H1 (cell line): ENCODE results near the gene HDHD3.

Experiments used
- EZH2 ChIP-seq: fragments of 200-600 bp; sonication (generic); IDR thresholded peaks from 2 replicates; pipeline ENCODE4 v1.7.1; 2012; ENCODE audit warnings: low read depth, mild to moderate bottlenecking, moderate library complexity, low read length, inconsistent platforms; ENCODE audit not compliant: severe bottlenecking
- TF ChIP-seq, protein P1 (sequence below): fragments of 300-600 bp; sonication (generic); IDR thresholded peaks from 2 replicates; pipeline ENCODE4 v1.7.1; 2012; ENCODE audit warnings: low read length, moderate library complexity, mild to moderate bottlenecking, inconsistent platforms; ENCODE audit not compliant: insufficient replicate concordance

DNA sequence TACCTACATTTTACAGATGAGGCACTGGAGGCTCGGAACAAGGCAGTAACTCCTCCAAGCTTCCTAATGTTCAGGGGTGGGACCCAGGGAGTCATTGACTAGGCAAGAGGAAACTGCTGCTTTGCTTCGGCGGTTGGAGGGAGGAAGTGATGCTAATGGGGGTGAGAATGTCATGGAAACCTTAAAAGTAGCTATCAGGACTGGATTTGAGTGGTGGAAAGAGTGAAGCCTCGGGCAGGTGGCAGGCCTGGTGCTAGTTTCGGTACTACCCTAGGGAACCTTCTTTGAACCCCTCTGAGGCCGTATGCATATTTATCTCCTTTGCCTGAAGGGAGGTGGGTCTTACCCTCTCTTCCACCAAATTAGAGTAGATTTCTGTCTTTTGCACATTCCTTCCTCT is 25.8 kb downstream of the HDHD3 start:
- no peak for TF ChIP-seq EZH2
- TF ChIP-seq, protein P1, sequence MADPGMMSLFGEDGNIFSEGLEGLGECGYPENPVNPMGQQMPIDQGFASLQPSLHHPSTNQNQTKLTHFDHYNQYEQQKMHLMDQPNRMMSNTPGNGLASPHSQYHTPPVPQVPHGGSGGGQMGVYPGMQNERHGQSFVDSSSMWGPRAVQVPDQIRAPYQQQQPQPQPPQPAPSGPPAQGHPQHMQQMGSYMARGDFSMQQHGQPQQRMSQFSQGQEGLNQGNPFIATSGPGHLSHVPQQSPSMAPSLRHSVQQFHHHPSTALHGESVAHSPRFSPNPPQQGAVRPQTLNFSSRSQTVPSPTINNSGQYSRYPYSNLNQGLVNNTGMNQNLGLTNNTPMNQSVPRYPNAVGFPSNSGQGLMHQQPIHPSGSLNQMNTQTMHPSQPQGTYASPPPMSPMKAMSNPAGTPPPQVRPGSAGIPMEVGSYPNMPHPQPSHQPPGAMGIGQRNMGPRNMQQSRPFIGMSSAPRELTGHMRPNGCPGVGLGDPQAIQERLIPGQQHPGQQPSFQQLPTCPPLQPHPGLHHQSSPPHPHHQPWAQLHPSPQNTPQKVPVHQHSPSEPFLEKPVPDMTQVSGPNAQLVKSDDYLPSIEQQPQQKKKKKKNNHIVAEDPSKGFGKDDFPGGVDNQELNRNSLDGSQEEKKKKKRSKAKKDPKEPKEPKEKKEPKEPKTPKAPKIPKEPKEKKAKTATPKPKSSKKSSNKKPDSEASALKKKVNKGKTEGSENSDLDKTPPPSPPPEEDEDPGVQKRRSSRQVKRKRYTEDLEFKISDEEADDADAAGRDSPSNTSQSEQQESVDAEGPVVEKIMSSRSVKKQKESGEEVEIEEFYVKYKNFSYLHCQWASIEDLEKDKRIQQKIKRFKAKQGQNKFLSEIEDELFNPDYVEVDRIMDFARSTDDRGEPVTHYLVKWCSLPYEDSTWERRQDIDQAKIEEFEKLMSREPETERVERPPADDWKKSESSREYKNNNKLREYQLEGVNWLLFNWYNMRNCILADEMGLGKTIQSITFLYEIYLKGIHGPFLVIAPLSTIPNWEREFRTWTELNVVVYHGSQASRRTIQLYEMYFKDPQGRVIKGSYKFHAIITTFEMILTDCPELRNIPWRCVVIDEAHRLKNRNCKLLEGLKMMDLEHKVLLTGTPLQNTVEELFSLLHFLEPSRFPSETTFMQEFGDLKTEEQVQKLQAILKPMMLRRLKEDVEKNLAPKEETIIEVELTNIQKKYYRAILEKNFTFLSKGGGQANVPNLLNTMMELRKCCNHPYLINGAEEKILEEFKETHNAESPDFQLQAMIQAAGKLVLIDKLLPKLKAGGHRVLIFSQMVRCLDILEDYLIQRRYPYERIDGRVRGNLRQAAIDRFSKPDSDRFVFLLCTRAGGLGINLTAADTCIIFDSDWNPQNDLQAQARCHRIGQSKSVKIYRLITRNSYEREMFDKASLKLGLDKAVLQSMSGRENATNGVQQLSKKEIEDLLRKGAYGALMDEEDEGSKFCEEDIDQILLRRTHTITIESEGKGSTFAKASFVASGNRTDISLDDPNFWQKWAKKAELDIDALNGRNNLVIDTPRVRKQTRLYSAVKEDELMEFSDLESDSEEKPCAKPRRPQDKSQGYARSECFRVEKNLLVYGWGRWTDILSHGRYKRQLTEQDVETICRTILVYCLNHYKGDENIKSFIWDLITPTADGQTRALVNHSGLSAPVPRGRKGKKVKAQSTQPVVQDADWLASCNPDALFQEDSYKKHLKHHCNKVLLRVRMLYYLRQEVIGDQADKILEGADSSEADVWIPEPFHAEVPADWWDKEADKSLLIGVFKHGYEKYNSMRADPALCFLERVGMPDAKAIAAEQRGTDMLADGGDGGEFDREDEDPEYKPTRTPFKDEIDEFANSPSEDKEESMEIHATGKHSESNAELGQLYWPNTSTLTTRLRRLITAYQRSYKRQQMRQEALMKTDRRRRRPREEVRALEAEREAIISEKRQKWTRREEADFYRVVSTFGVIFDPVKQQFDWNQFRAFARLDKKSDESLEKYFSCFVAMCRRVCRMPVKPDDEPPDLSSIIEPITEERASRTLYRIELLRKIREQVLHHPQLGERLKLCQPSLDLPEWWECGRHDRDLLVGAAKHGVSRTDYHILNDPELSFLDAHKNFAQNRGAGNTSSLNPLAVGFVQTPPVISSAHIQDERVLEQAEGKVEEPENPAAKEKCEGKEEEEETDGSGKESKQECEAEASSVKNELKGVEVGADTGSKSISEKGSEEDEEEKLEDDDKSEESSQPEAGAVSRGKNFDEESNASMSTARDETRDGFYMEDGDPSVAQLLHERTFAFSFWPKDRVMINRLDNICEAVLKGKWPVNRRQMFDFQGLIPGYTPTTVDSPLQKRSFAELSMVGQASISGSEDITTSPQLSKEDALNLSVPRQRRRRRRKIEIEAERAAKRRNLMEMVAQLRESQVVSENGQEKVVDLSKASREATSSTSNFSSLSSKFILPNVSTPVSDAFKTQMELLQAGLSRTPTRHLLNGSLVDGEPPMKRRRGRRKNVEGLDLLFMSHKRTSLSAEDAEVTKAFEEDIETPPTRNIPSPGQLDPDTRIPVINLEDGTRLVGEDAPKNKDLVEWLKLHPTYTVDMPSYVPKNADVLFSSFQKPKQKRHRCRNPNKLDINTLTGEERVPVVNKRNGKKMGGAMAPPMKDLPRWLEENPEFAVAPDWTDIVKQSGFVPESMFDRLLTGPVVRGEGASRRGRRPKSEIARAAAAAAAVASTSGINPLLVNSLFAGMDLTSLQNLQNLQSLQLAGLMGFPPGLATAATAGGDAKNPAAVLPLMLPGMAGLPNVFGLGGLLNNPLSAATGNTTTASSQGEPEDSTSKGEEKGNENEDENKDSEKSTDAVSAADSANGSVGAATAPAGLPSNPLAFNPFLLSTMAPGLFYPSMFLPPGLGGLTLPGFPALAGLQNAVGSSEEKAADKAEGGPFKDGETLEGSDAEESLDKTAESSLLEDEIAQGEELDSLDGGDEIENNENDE: no peak
